ENCODE data around the gene ACAP1.
A peak's percentile ranks its signal among the peaks of the same experiment; 100 is the strongest.

The ACAP1 gene

GRCh38 chr17:7308625-7309433 lies 27.5 kb upstream of the ACAP1 start:
- peak; percentile 62 for ATAC-seq
- TF ChIP-seq ZNF70 (CRISPR knock-in tag; IDR thresholded peaks at IDR 0.05) = peak; percentile 25; the same call in 1 of the 2 replicates
- TF ChIP-seq PATZ1 (CRISPR knock-in tag; IDR thresholded peaks at IDR 0.05; ENCODE audit: borderline replicate concordance) = no peak; the same call in 1 of the 2 replicates

- no peak for TF ChIP-seq ZFP3 (CRISPR knock-in tag; IDR thresholded peaks at IDR 0.05)
- no peak for TF ChIP-seq ZNF565 (CRISPR knock-in tag; conservative IDR thresholded peaks at IDR 0.05; ENCODE audit: low read depth)
- no peak for TF ChIP-seq PPARA (CRISPR knock-in tag; IDR thresholded peaks at IDR 0.05; ENCODE audit: borderline replicate concordance)
- no peak for TF ChIP-seq ZC3H10 (CRISPR knock-in tag; IDR thresholded peaks at IDR 0.05)
- no peak for TF ChIP-seq ZNF70 (CRISPR knock-in tag; IDR thresholded peaks at IDR 0.05)
- no peak for TF ChIP-seq ARNTL (CRISPR knock-in tag; IDR thresholded peaks at IDR 0.05; ENCODE audit: borderline replicate concordance, low read depth)
- no peak for TF ChIP-seq TOX (CRISPR knock-in tag; IDR thresholded peaks at IDR 0.05; ENCODE audit: borderline replicate concordance)
- no peak for TF ChIP-seq TCF4 (CRISPR knock-in tag; IDR thresholded peaks at IDR 0.05; ENCODE audit: borderline replicate concordance)
- no peak for TF ChIP-seq PATZ1 (CRISPR knock-in tag; IDR thresholded peaks at IDR 0.05; ENCODE audit: borderline replicate concordance)
- no peak for ATAC-seq
Observed at GRCh38 chr17:7309628-7310027, 26.7 kb upstream of the ACAP1 start.

GRCh38 chr17:7311110-7311705 lies 25.1 kb upstream of the ACAP1 start:
- ATAC-seq = no peak
- TF ChIP-seq SNAI2 (CRISPR knock-in tag; IDR thresholded peaks at IDR 0.05) (no peak), ISL1 (CRISPR knock-in tag; IDR thresholded peaks at IDR 0.05) (no peak), ZC3H10 (CRISPR knock-in tag; IDR thresholded peaks at IDR 0.05) (no peak), TSHZ2 (CRISPR knock-in tag; IDR thresholded peaks at IDR 0.05) (no peak), TOX (CRISPR knock-in tag; IDR thresholded peaks at IDR 0.05; ENCODE audit: borderline replicate concordance) (no peak), CSDC2 (CRISPR knock-in tag; IDR thresholded peaks at IDR 0.05) (no peak), ARNTL (CRISPR knock-in tag; IDR thresholded peaks at IDR 0.05; ENCODE audit: borderline replicate concordance, low read depth) (no peak), GLIS3 (CRISPR knock-in tag; IDR thresholded peaks at IDR 0.05) (no peak), ZFP30 (CRISPR knock-in tag; IDR thresholded peaks at IDR 0.05) (no peak), ZNF8 (CRISPR knock-in tag; IDR thresholded peaks at IDR 0.05) (no peak), ESRRG (CRISPR knock-in tag; IDR thresholded peaks at IDR 0.05) (no peak), ZNF565 (CRISPR knock-in tag; conservative IDR thresholded peaks at IDR 0.05; ENCODE audit: low read depth) (no peak), PATZ1 (CRISPR knock-in tag; IDR thresholded peaks at IDR 0.05; ENCODE audit: borderline replicate concordance) (no peak), BACH2 (CRISPR knock-in tag; IDR thresholded peaks at IDR 0.05; ENCODE audit: borderline replicate concordance) (no peak), OSR1 (CRISPR knock-in tag; IDR thresholded peaks at IDR 0.05) (no peak)
- TF ChIP-seq, protein P1, sequence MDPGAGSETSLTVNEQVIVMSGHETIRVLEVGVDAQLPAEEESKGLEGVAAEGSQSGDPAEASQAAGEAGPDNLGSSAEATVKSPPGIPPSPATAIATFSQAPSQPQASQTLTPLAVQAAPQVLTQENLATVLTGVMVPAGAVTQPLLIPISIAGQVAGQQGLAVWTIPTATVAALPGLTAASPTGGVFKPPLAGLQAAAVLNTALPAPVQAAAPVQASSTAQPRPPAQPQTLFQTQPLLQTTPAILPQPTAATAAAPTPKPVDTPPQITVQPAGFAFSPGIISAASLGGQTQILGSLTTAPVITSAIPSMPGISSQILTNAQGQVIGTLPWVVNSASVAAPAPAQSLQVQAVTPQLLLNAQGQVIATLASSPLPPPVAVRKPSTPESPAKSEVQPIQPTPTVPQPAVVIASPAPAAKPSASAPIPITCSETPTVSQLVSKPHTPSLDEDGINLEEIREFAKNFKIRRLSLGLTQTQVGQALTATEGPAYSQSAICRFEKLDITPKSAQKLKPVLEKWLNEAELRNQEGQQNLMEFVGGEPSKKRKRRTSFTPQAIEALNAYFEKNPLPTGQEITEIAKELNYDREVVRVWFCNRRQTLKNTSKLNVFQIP (CRISPR knock-in tag; IDR thresholded peaks at IDR 0.05; ENCODE audit: borderline replicate concordance, low read depth) = no peak
- TF ChIP-seq, protein P2, sequence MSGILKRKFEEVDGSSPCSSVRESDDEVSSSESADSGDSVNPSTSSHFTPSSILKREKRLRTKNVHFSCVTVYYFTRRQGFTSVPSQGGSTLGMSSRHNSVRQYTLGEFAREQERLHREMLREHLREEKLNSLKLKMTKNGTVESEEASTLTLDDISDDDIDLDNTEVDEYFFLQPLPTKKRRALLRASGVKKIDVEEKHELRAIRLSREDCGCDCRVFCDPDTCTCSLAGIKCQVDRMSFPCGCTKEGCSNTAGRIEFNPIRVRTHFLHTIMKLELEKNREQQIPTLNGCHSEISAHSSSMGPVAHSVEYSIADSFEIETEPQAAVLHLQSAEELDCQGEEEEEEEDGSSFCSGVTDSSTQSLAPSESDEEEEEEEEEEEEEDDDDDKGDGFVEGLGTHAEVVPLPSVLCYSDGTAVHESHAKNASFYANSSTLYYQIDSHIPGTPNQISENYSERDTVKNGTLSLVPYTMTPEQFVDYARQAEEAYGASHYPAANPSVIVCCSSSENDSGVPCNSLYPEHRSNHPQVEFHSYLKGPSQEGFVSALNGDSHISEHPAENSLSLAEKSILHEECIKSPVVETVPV (CRISPR knock-in tag; IDR thresholded peaks at IDR 0.05) = no peak
- TF ChIP-seq, protein P3, sequence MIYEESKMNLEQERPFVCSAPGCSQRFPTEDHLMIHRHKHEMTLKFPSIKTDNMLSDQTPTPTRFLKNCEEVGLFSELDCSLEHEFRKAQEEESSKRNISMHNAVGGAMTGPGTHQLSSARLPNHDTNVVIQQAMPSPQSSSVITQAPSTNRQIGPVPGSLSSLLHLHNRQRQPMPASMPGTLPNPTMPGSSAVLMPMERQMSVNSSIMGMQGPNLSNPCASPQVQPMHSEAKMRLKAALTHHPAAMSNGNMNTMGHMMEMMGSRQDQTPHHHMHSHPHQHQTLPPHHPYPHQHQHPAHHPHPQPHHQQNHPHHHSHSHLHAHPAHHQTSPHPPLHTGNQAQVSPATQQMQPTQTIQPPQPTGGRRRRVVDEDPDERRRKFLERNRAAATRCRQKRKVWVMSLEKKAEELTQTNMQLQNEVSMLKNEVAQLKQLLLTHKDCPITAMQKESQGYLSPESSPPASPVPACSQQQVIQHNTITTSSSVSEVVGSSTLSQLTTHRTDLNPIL (CRISPR knock-in tag; IDR thresholded peaks at IDR 0.05; ENCODE audit: low read depth) = no peak

Data from SK-N-SH treated with all-trans-retinoic acid at 6 μM for 48 hours (cell line).